HG03159 (cell line): Measurements from ENCODE around the gene AKAP3.

ENCODE experiments used
- ATAC-seq: cut with Tn5 transposase; IDR thresholded peaks from one replicate; pipeline ENCODE4 v1.9.1; 2021; ENCODE audit warnings: mild to moderate bottlenecking, moderate library complexity; ENCODE audit not compliant: unreplicated experiment

The AKAP3 gene

GRCh38 chr12:4603421-4603820 is 45.4 kb downstream of the AKAP3 start:
- no peak for ATAC-seq

GRCh38 chr12:4595881-4596280 is 53.0 kb downstream of the AKAP3 start:
- no peak for ATAC-seq

GRCh38 chr12:4591180-4591687 is 57.6 kb downstream of the AKAP3 start:
- no peak for ATAC-seq

- ATAC-seq, result no peak
Measured at GRCh38 chr12:4589941-4590340, 58.9 kb downstream of the AKAP3 start.

- ATAC-seq, result no peak
Measured at GRCh38 chr12:4588916-4589315, 59.9 kb downstream of the AKAP3 start.

GRCh38 chr12:4587108-4587507 is 61.7 kb downstream of the AKAP3 start:
- no peak for ATAC-seq

GRCh38 chr12:4586500-4586899 is 62.4 kb downstream of the AKAP3 start:
- ATAC-seq, result no peak

- ATAC-seq, result no peak
Measured at GRCh38 chr12:4584896-4585295, 64.0 kb downstream of the AKAP3 start.

- no peak for ATAC-seq
Measured at GRCh38 chr12:4584281-4584680, 64.6 kb downstream of the AKAP3 start.

- no peak for ATAC-seq
Measured at GRCh38 chr12:4580281-4580688, 68.6 kb downstream of the AKAP3 start.

GRCh38 chr12:4579305-4580102 is 69.3 kb downstream of the AKAP3 start:
- no peak for ATAC-seq

- ATAC-seq, result no peak
Measured at GRCh38 chr12:4572680-4573079, 76.2 kb downstream of the AKAP3 start.

GRCh38 chr12:4569261-4569660 is 79.6 kb downstream of the AKAP3 start:
- ATAC-seq, result no peak

- ATAC-seq, result no peak
Measured at GRCh38 chr12:4567073-4567881, 81.6 kb downstream of the AKAP3 start.

GRCh38 chr12:4566474-4566873 is 82.4 kb downstream of the AKAP3 start:
- ATAC-seq, result no peak
